OCI-LY1 (cell line): Measurements from ENCODE around the gene SDCCAG8.

Source experiments
- CTCF ChIP-seq: fragments of 200-600 bp; sonication (generic), shearing (Covaris generic); IDR thresholded peaks from 2 replicates; pipeline ENCODE4 v1.5.1; 2017; ENCODE audit warnings: mild to moderate bottlenecking, antibody characterized with exemption, low read length, moderate library complexity, mixed read lengths
- EZH2 ChIP-seq: fragments of 200-600 bp; sonication (generic), shearing (Covaris generic); IDR thresholded peaks from 2 replicates; pipeline ENCODE4 v1.8.0; 2017; ENCODE audit warnings: borderline replicate concordance, mixed run types, mild to moderate bottlenecking, antibody characterized with exemption, low read length, moderate library complexity, mixed read lengths

- TF ChIP-seq CTCF, result no peak
- TF ChIP-seq EZH2, result no peak
Measured at GRCh38 chr1:243407284-243408018, 151.6 kb downstream of the SDCCAG8 start.
